ENCODE data around the gene MSS51.

- no peak for TF ChIP-seq CTCF (IDR thresholded peaks at IDR 0.05)
- TF ChIP-seq POLR2A (IDR thresholded peaks at IDR 0.05): no peak
Observed at GRCh38 chr10:73423309-73423708, 10.1 kb downstream of the MSS51 start.

Measured in esophagus squamous epithelium (tissue), 4 donors.